GM12891 (cell line): ENCODE measurements around the gene UXS1.
"Not testable (repeated sequence)": the region's sequence is repeated elsewhere in the genome, so short reads cannot be mapped to it uniquely, and the experiment has no call there.

Experiments used
- DNase-seq: peaks from one replicate; pipeline ENCODE4 v3.0.0; 2011; ENCODE audit warnings: low spot score; ENCODE audit not compliant: insufficient read length
- FAIRE-seq: peaks from 2 replicates; lab custom pipeline; 2011; peaks lifted over from hg19 to GRCh38; lab: Jason Lieb, UNC
- PAX5 ChIP-seq: IDR thresholded peaks from 2 replicates; pipeline ENCODE4 v1.6.1; 2011; ENCODE audit warnings: low read length, moderate library complexity, mild to moderate bottlenecking; ENCODE audit not compliant: insufficient read depth, severe bottlenecking
- POLR2A ChIP-seq: IDR thresholded peaks from 2 replicates; pipeline ENCODE4 v1.6.1; 2011; ENCODE audit warnings: low read depth, low read length, control low read depth
- POLR2AphosphoS5 ChIP-seq: IDR thresholded peaks from 2 replicates; pipeline ENCODE4 v1.6.1; 2011; ENCODE audit warnings: low read depth, low read length, control low read depth
- POU2F2 ChIP-seq: IDR thresholded peaks from 2 replicates; pipeline ENCODE4 v1.6.1; 2011; ENCODE audit warnings: low read depth, mild to moderate bottlenecking, control low read depth, low read length, moderate library complexity
- SPI1 ChIP-seq: IDR thresholded peaks from 2 replicates; pipeline ENCODE4 v1.6.1; 2011; ENCODE audit warnings: low read depth, low read length, control low read depth
- TAF1 ChIP-seq: IDR thresholded peaks from 2 replicates; pipeline ENCODE4 v1.6.1; 2011; ENCODE audit warnings: low read depth, low read length, control low read depth

Gene UXS1

DNA sequence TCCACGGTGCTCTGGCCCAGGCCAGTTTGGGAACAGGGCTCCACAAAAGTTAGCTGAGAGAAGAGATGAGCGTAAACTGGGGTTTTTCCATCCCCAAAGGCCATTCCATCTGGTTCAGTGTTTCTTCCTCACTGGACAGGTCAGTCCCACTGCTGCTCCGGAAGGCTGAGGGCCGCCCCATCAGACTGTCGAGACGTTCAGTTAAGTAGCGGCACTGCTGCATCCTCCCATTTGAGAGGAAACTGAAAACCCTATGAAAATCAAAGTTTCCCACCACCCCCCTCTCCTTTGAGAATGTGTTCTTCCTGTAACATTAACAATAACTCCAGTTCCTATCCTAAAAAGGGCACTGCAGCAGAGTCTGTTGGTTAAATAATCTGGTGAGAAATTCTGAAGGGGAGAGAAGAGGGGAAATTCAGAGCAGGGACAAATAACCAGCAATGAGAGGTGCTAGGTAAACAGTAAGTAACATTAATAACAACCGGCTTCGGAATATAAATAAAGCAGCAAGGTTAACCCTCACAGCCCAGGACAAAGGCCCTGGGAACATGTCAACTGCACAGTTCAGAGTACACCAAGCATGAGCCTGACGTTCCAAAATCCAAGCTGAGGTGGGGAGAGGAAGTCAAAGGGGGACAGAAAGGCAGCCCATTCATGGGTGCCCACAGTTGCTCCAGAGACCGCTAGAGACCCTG is 55.4 kb downstream of the UXS1 start:
- TF ChIP-seq POLR2AphosphoS5 (no peak), TAF1 (no peak), SPI1 (no peak), POU2F2 (no peak), POLR2A (no peak), PAX5 (no peak)
- FAIRE-seq (no peak), DNase-seq (no peak)

DNA sequence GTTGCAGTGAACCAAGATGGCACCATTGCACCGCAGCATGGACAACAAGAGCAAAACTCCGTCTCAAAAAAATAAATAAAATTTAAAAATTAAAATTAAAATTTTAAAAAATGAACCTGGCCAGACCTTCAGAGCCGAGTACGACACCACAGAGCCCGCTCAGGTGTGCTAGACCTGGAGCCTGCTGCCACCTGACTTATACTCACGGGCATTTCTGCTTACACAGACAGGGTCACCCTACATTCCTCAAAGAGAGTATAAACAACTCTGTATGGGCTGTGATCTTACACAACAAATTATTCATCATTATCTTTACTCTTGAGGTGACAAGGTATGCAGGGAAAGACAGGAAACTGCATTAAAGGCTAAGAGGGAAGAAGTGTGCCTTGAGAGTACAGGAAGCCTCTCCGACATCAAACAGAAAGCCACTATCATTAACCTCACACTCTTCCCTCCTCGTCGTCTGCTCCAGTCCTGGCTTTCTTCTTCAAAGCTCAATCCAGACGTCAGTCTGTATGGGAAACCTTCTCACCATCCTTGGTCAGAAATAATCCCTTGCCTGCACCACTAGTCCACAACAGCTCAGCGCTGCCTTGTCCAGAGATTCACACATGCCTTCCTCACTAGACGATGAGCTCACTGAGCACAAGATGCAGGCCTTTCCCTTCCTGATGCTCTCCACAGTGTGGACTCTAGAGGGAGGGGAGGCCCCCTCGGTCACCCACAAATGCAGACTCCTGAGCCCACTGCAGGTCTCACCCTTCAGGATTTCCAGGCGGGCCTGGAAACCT is 56.2 kb downstream of the UXS1 start:
- TF ChIP-seq POLR2A (no peak), PAX5 (no peak), TAF1 (no peak), SPI1 (no peak), POLR2AphosphoS5 (no peak), POU2F2 (no peak)
- FAIRE-seq (no peak), DNase-seq (no peak)

DNA sequence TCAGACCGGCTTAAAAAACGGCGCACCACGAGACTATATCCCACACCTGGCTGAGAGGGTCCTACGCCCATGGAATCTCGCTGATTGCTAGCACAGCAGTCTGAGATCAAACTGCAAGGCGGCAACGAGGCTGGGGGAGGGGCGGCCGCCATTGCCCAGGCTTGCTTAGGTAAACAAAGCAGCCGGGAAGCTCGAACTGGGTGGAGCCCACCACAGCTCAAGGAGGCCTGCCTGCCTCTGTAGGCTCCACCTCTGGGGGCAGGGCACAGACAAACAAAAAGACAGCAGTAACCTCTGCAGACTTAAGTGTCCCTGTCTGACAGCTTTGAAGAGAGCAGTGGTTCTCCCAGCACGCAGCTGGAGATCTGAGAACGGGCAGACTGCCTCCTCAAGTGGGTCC is 62.9 kb downstream of the UXS1 start:
- DNase-seq, FAIRE-seq: not testable (repeated sequence)

DNA sequence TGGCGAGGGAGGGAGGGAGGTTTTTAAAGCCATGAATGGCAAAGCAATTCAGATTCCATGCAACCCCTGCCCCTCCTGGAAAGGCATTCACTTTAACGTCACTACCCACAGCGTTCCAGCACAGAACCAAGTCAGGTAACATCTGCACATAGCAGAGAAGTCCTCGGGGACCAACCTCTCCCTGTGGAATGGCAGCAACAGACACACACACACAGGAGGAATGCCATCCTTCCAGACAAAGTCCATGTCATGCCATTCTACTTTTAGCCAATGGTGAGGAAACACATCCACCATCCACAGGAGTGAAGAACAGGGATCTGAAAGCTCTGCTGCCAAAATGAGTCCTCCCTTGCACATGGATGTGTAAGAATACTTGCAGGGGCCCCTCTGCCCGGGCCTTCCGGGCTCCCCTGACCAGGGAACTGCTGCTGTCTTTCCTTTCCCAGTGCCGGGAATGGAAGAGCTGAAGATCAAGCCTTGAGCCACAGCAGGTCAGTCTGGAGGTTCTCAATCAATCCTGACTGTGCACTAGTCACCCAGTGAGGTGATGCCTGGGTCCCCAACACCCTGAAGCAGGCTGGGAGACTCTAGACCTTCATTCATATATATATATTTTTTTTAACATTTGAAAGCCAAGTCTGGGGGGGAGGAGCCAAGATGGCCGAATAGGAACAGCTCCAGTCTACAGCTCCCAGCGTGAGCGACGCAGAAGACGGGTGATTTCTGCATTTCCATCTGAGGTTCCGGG is 63.7 kb downstream of the UXS1 start:
- no peak for TF ChIP-seq POU2F2
- DNase-seq (no peak), FAIRE-seq (no peak)

DNA sequence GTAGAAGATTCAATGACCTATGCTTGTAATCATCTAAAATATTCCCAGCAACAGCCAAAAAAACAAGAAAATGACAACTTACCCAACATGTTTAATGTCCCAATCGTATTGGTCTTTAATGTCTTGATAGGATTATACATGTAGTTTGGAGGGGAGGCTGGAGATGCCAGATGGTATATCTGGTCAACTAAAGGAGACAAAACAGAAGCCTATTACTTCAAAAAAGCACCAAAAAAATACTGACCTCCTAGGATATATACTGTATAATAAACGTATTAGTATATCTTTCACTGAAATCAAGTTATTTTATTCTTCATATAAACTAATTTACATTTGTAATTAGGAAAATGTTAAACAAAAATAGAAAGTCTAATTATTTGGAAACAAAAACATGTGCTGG is 64.5 kb downstream of the UXS1 start:
- FAIRE-seq (no peak), DNase-seq (no peak)
- no peak for TF ChIP-seq SPI1
- no peak for TF ChIP-seq POLR2AphosphoS5
- TF ChIP-seq TAF1, result no peak
- no peak for TF ChIP-seq POU2F2
- no peak for TF ChIP-seq PAX5
- no peak for TF ChIP-seq POLR2A

DNA sequence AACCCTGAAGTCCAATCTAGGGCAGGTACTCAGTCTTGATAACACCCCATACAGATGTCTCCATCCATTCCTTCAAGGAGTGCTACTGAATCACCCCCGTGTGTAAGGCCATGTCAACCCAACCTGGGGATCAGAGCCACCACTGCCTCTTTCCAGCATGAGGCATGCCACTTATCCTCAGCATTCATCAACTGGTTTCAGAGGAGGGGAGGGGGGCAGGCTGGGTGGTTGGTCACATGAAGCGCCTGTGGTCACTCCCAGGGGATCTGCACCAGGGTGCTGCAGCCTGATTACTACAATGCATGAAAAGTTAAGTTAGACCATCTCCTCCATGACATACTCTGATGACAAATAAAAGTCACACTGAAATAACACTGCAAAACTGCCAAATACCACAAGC is 65.0 kb downstream of the UXS1 start:
- DNase-seq, result no peak
- FAIRE-seq, result no peak
- no peak for TF ChIP-seq SPI1
- TF ChIP-seq POLR2A, result no peak
- no peak for TF ChIP-seq POU2F2
- TF ChIP-seq PAX5, result no peak
- TF ChIP-seq TAF1, result no peak
- no peak for TF ChIP-seq POLR2AphosphoS5

DNA sequence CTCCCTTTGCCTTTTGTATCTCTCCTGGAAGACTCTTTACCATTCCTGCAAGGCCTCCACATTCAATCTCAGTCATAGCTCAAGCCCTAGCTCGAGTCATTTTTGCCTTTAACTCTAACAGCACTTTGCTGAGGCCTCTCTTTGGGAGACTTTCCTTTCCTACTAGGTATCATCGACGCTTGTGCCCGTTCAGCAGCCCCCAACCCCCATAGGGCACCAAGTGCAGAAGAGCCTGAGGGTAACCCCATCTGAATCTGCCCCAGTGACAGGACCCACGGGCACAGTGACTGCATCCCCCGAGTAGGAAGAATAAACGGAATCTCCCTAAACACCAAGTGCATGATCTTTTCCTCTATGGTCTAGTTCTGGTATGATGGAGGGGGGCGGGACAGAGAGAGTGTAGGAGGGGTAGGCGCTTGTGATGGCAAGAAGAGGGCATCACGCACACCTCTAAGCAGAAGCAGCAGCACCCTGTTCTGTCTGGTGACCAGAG is 66.3 kb downstream of the UXS1 start:
- no peak for FAIRE-seq
- DNase-seq, result no peak
- TF ChIP-seq POLR2A (no peak), TAF1 (no peak), PAX5 (no peak), POU2F2 (no peak), SPI1 (no peak), POLR2AphosphoS5 (no peak)

DNA sequence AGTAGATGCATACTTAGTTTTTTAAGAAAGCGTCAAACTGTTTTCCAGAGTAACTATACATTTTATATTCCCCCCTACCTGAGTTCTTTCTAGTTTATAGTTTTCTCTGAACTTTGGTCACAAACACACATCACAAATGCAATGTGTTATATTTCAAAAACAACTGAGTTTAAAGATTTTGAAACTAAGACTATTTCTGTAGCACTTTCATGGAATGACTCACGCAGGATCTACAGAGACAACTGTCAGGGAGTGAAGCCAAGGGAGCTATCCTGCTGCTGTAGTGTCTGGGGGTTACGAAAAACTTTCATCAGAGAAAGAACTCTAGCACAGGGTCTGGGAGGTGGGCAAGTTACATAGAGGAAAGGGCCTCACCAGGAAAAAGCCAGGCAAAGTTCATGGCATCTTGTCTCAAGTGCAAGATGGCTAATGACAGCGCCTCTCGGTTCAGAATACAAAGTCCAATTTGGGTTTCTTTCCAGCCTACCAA is 66.8 kb downstream of the UXS1 start:
- FAIRE-seq, result no peak
- TF ChIP-seq POU2F2 (no peak), POLR2A (no peak), SPI1 (no peak), POLR2AphosphoS5 (no peak), TAF1 (no peak), PAX5 (no peak)
- DNase-seq, result no peak

DNA sequence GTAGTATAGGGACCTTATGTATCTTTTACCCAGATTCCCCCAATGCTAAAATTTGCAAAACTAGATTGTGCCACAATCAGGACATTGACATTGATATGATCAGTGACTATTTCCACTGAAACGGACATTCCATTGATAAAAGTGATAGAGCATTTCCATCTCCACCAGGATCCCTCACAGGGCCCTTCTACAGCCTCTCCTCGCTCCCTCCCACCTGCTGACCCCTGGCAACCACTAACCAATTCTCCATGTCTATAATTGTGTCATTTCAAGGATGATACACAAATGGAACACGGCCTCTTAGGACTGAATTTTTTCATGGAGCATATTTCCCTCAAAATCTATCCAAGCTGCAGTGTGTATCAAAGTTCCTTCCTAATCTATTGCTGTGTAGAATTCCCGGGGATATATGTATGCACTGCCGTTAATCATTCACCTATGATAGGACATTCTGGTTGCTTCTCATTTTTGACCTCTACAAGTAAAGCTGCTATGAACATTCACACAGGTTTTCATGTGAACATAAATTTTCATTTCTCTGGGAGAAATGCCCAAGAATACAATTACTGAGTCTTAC is 67.3 kb downstream of the UXS1 start:
- TF ChIP-seq POU2F2 (no peak), TAF1 (no peak), SPI1 (no peak), POLR2AphosphoS5 (no peak), POLR2A (no peak), PAX5 (no peak)
- no peak for DNase-seq
- no peak for FAIRE-seq

DNA sequence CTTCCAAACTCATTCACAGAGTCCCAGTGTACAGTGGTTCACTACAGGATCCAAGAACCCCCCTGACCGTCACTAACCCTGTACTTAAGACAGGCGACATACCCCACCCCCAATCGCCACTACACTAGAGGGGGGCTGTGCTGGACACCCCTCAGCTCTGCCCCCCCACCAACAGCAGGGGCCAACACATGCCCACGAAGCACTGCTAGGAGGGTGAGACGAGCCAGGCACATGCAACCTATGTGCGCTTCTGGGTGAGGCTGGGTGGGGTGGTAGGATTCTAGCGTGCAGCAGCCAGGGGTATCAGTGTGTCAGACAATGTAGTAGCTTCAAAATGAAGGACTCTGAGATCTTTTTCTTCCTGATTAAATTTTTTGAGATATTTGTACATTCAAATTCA is 67.8 kb downstream of the UXS1 start:
- TF ChIP-seq PAX5 (no peak), SPI1 (no peak), POLR2AphosphoS5 (no peak), POLR2A (no peak)
- FAIRE-seq, result no peak

More for the DNA sequence above, 67.8 kb downstream of the UXS1 start:
- no peak for DNase-seq
